ENCODE results near the gene SLC37A3. TPM values are rescaled to one million over a fixed set of nuclear protein-coding genes. Genes with fewer than 3 reads are reported as not detected.

Gene SLC37A3
- total and polyA plus RNA-seq, 4 donors, result 7.3 to 30.8 (median 10.6) TPM

GRCh38 chr7:140348161-140348849 lies 50.0 kb downstream of the SLC37A3 start:
- TF ChIP-seq HNF4G (IDR thresholded peaks at IDR 0.05) (no peak), ZBTB33 (IDR thresholded peaks at IDR 0.05) (no peak), SP1 (IDR thresholded peaks at IDR 0.05) (no peak), EGR1 (IDR thresholded peaks at IDR 0.05; ENCODE audit: low read depth in 2 of 2) (no peak), CTCF (IDR thresholded peaks at IDR 0.05; ENCODE audit: low read depth, low read length, missing input control) (no peak), RXRA (IDR thresholded peaks at IDR 0.05) (no peak), YY1 (IDR thresholded peaks at IDR 0.05) (no peak), TAF1 (conservative IDR thresholded peaks at IDR 0.05) (no peak)
- 95% methylated on average over 13 of the region's 13 CpGs for WGBS
- Histone ChIP-seq H3K36me3 (ENCODE audit: control insufficient read depth in 4 of 4, insufficient read depth in 3 of 4, low read depth in 1 of 4, low read length in 3 of 4) (peaks cover 5 to 45% (median 38%) of the 10 kb centered on the region in 4 donors), H3K27ac (ENCODE audit: low read depth in 1 of 2, low read length in 2 of 2) (no peak overlapping the region), H3K9ac (ENCODE audit: low read depth in 1 of 2, low read length in 2 of 2) (no peak overlapping the region), H3K4me3 (ENCODE audit: low read depth in 1 of 3, low read length in 3 of 3) (no peak overlapping the region), H3K9me3 (ENCODE audit: control insufficient read depth in 4 of 4, low read length in 3 of 4) (no peaks in the 10 kb centered on the region), H3K4me1 (ENCODE audit: control insufficient read depth in 4 of 4, insufficient read depth in 4 of 4, low read length in 3 of 4) (no peaks in the 10 kb centered on the region), H3K27me3 (ENCODE audit: control insufficient read depth in 4 of 4, insufficient read depth in 4 of 4, low read length in 3 of 4) (no peaks in the 10 kb centered on the region)
- DNase-seq (ENCODE audit: low spot score), result no peak

- H3K36me3 ChIP-seq (ENCODE audit: control insufficient read depth in 4 of 4, insufficient read depth in 3 of 4, low read depth in 1 of 4, low read length in 3 of 4), result peaks cover 5 to 48% (median 38%) of the 10 kb centered on the region in 4 donors
- no peak for DNase-seq (ENCODE audit: low spot score)
- H3K27me3 ChIP-seq (ENCODE audit: control insufficient read depth in 4 of 4, insufficient read depth in 4 of 4, low read length in 3 of 4), result no peaks in the 10 kb centered on the region
- no peaks in the 10 kb centered on the region for H3K4me1 ChIP-seq (ENCODE audit: control insufficient read depth in 4 of 4, insufficient read depth in 4 of 4, low read length in 3 of 4)
- H3K27ac ChIP-seq (ENCODE audit: low read depth in 1 of 2, low read length in 2 of 2), result no peak overlapping the region
- no peaks in the 10 kb centered on the region for H3K9me3 ChIP-seq (ENCODE audit: control insufficient read depth in 4 of 4, low read length in 3 of 4)
- H3K9ac ChIP-seq (ENCODE audit: low read depth in 1 of 2, low read length in 2 of 2), result no peak overlapping the region
- TF ChIP-seq CTCF (IDR thresholded peaks at IDR 0.05; ENCODE audit: low read depth, low read length, missing input control) (no peak), ATF3 (IDR thresholded peaks at IDR 0.05) (no peak), HNF4G (IDR thresholded peaks at IDR 0.05) (no peak), YY1 (IDR thresholded peaks at IDR 0.05) (no peak), ZBTB33 (IDR thresholded peaks at IDR 0.05) (no peak), RXRA (IDR thresholded peaks at IDR 0.05) (no peak), JUND (IDR thresholded peaks at IDR 0.05) (no peak), HNF4A (conservative IDR thresholded peaks at IDR 0.05) (no peak), GABPA (IDR thresholded peaks at IDR 0.05 in 1 of 2, conservative IDR thresholded peaks at IDR 0.05 in 1 of 2) (no peak), RAD21 (IDR thresholded peaks at IDR 0.05) (no peak), NR2F2 (IDR thresholded peaks at IDR 0.05) (no peak), MAX (IDR thresholded peaks at IDR 0.05) (no peak), FOXA2 (IDR thresholded peaks at IDR 0.05) (no peak), SP1 (IDR thresholded peaks at IDR 0.05) (no peak)
- 82% methylated on average over 5 of the region's 5 CpGs for WGBS
- no peak overlapping the region for H3K4me3 ChIP-seq (ENCODE audit: low read depth in 1 of 3, low read length in 3 of 3)
Measured at GRCh38 chr7:140347218-140347617, 51.1 kb downstream of the SLC37A3 start.
